Colonic mucosa (tissue), 4 donors: ENCODE measurements around the gene SMC3. TPM values are rescaled to one million over a fixed set of nuclear protein-coding genes. Genes with fewer than 3 reads are reported as not detected.
"Not testable (repeated sequence)": the region's sequence is repeated elsewhere in the genome, so short reads cannot be mapped to it uniquely, and the experiment has no call there.

Source experiments
- DNase-seq: peaks from one replicate; pipeline ENCODE4 v3.0.0-alpha.2; 2020
- H3K27ac ChIP-seq: fragments of 200-600 bp; one replicate; pipeline ENCODE4 v1.8.0; 2021
- H3K27me3 ChIP-seq: fragments of 200-600 bp; one replicate; pipeline ENCODE4 v1.8.0; 2021
- H3K36me3 ChIP-seq: fragments of 200-600 bp; one replicate; pipeline ENCODE4 v1.8.0; 2021
- H3K4me1 ChIP-seq: fragments of 200-600 bp; one replicate; pipeline ENCODE4 v1.8.0; 2021; ENCODE audit warnings: mild to moderate bottlenecking
- H3K4me3 ChIP-seq: fragments of 200-600 bp; one replicate; pipeline ENCODE4 v1.8.0; 2021
- H3K9ac ChIP-seq, 2 donors: one replicate each; pipeline ENCODE4 v1.7.0; 2013; ENCODE audit warnings: control low read depth in 2 of 2, low read depth in 2 of 2, low read length in 2 of 2
- H3K9me3 ChIP-seq: fragments of 200-600 bp; one replicate; pipeline ENCODE4 v1.8.0; 2021
- CTCF ChIP-seq: fragments of 200-600 bp; IDR thresholded peaks from one replicate; pipeline ENCODE4 v1.8.0; 2022; ENCODE audit warnings: antibody characterized with exemption, mild to moderate bottlenecking
- intact Hi-C: fragments of 100-400 bp; cut with DNase I; formaldehyde crosslinking; loops from one replicate; pipeline ENCODE4 v1.14.1; 2022
- total RNA-seq, 2 donors: library from RNA; stranded (reverse); fragmentation: NEBNext Ultra II Directional in 1 of 2; extraction: Animal tissue kit (Norgen Biotek cat#: 25700) in 1 of 2; gene quantifications; one replicate each; pipeline ENCODE4 v1.2.1, GENCODE V29; 2021
- donor health status: healthy.
- donor health status: DM: no; HTN: no; CAD: no.
- donor health status: DM: no; HTN: no; CAD: no.

SMC3 gene
- total RNA-seq, 2 donors from 2014 or later, result 26.9 to 33.0 TPM

- Histone ChIP-seq H3K4me1 (no peaks in the 10 kb centered on the region), H3K9ac (no peak overlapping the region), H3K9me3 (no peaks in the 10 kb centered on the region), H3K27me3 (peaks cover 5% of the 10 kb centered on the region), H3K36me3 (no peaks in the 10 kb centered on the region), H3K27ac (no peak overlapping the region), H3K4me3 (no peak overlapping the region)
- intact Hi-C loops, result no loop called here
- TF ChIP-seq CTCF, result no peak
- peak; percentile 26 for DNase-seq
Observed at GRCh38 chr10:110530131-110530831, 37.2 kb upstream of the SMC3 start.

- peaks cover 5% of the 10 kb centered on the region for H3K27me3 ChIP-seq
- intact Hi-C loops, result no loop called here
- TF ChIP-seq CTCF, result no peak
Observed at GRCh38 chr10:110531687-110532086, 35.8 kb upstream of the SMC3 start.

GRCh38 chr10:110532628-110533027 lies 34.9 kb upstream of the SMC3 start:
- H3K9ac ChIP-seq, H3K4me1 ChIP-seq, H3K27me3 ChIP-seq, H3K9me3 ChIP-seq, H3K27ac ChIP-seq, intact Hi-C loops, H3K36me3 ChIP-seq, DNase-seq, H3K4me3 ChIP-seq: not testable (repeated sequence)

More at GRCh38 chr10:110531687-110532086, 35.8 kb upstream of the SMC3 start:
- H3K4me3 ChIP-seq, result no peak overlapping the region
- H3K9me3 ChIP-seq, result no peaks in the 10 kb centered on the region
- H3K4me1 ChIP-seq, result no peaks in the 10 kb centered on the region
- no peak overlapping the region for H3K9ac ChIP-seq
- no peak for DNase-seq
- H3K27ac ChIP-seq, result no peak overlapping the region
- no peaks in the 10 kb centered on the region for H3K36me3 ChIP-seq

- H3K36me3 ChIP-seq, result no peaks in the 10 kb centered on the region
- no peak overlapping the region for H3K9ac ChIP-seq
- TF ChIP-seq CTCF, result no peak
- H3K9me3 ChIP-seq, result no peaks in the 10 kb centered on the region
- no peak for DNase-seq
- intact Hi-C loops, result no loop called here
- H3K27ac ChIP-seq, result no peak overlapping the region
- H3K27me3 ChIP-seq, result peaks cover 5% of the 10 kb centered on the region
- no peak overlapping the region for H3K4me3 ChIP-seq
- H3K4me1 ChIP-seq, result no peaks in the 10 kb centered on the region
Observed at GRCh38 chr10:110533149-110533548, 34.3 kb upstream of the SMC3 start.

GRCh38 chr10:110534571-110534970 lies 32.9 kb upstream of the SMC3 start:
- no peak for TF ChIP-seq CTCF
- Histone ChIP-seq H3K4me3 (no peak overlapping the region), H3K9ac (no peak overlapping the region), H3K27ac (no peak overlapping the region), H3K9me3 (no peaks in the 10 kb centered on the region), H3K27me3 (peaks cover 5% of the 10 kb centered on the region), H3K36me3 (no peaks in the 10 kb centered on the region), H3K4me1 (no peaks in the 10 kb centered on the region)
- intact Hi-C loops, result no loop called here
- DNase-seq, result no peak

- no peak for TF ChIP-seq CTCF
- intact Hi-C loops, result no loop called here
- H3K4me3 ChIP-seq, result no peak overlapping the region
- DNase-seq, result no peak
- no peak overlapping the region for H3K27ac ChIP-seq
- no peaks in the 10 kb centered on the region for H3K36me3 ChIP-seq
- H3K9ac ChIP-seq, result no peak overlapping the region
- H3K4me1 ChIP-seq, result no peaks in the 10 kb centered on the region
- no peaks in the 10 kb centered on the region for H3K27me3 ChIP-seq
- H3K9me3 ChIP-seq, result no peaks in the 10 kb centered on the region
Observed at GRCh38 chr10:110535958-110536891, 31.3 kb upstream of the SMC3 start.
